ENCODE results near the gene FCHO2.

GRCh38 chr5:72991394-72991793, 35.6 kb downstream of the FCHO2 start:
- TF ChIP-seq EZH2 (IDR thresholded peaks at IDR 0.05; ENCODE audit: insufficient read depth, poor library complexity, severe bottlenecking) (no peak), EZH2phosphoT487 (IDR thresholded peaks at IDR 0.05; ENCODE audit: insufficient read depth, low read depth) (no peak)

Measured in GM23248 (cell line).